Pons (tissue), 1 donor: ENCODE results near the gene STX16.

Experiments used
- DNase-seq: peaks from one replicate; pipeline ENCODE4 v3.0.0-alpha.2; 2016; ENCODE audit warnings: low spot score

The STX16 gene

DNA sequence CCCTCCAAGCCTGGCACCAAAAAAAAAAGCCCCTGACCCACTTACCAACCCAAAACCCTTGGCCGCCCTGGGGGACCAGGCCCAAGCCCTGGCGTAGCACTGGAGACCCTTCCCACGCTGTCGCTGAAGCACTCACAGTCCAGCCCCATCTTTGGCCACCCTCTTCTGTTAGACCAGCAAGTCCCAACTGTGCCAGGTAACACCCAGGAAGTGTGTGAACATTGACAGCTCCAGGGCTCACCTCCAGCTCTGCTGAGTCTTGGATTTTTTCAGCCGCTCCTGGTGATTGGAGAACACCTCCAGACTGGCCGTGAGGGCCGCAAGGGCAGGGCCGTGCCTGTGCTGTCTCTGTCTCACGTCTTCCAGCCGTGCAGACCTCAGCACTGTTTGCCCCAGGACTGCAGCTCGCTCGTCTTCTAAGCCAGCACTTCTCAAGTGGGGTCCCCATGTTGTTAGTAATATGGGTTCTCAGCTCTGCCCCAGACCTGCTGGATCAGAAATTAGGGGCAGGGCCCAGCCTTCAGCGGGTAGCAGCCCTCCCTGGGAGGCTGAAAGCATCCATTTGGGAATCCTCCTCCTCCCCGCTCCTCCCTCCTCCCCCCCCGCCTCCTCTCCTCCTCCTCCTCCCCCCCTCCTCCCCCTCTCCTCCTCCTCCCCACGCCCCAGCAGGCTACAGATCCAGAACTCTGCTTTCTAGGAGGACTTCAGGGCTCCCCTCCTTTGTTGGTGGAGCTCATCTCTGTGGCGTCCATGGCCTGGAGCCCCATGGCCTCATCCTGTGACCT, 59.6 kb downstream of the STX16 start:
- DNase-seq = no peak

DNA sequence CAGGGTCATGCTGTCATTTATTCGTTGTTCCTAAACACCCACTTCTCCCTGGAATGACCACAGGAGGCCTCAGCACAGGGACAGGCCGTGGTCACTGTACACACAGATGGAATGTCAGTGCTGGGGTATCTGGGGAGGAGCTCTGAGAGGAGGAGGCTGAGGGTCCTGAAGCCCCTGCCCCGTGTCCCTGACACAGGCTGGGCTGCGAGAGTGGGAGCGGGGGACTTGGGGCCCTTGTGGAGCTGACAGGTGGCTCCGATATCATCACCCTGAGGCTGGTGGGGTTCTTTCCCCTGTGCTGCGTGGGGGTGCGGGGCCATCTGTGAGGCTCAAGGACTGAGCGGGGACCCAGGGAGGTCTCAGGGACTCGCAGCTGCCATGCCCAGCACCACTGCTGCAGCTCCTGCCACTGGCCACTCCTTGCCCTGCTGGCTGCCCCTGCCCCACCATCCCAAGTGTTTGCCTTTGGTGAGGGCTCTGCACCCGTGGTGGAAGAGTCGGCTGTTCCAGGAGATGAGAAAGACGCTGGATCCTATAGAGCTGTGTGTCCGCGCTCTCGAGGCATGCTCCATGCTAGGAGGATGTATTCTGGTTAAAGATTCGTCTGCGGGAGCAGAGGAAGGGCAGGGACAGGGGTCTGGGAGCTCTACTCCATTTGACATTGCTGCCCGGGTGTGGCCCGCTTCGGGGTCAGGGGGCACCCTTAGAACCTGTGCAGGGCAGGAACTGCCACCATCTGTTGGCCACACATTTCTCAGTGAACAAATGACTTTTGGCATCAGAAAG, 60.4 kb downstream of the STX16 start:
- DNase-seq = no peak

DNA sequence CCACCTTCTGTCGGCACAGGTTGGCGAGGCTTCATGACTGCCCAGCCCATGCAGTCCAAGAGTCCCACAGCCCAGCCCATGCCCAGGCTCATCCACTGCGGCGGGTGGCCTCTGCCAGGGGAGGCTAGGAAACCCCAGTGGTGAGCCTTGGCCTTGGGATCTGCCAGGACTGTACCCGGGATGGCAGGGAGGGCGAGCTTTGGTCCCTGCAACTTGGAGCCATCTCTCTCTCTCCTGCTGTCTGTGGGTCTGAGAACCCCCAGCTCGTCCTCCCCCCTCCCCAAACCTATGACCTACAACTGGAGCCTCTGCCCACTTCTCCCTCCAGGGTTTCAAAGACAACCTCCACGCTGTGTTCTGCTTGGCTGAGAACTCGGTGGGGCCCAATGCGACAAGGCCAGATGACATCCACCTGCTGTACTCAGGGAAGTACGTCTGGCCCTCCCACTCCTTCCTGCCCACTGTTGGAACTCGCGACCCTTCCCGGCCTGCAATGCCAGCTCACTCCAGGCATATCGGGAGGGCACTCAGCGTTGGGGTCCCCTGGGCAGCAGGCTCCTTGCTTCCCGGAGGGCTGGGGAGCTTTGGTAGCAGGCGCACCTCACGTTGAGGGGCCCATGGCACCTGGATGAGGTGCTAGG, 61.2 kb downstream of the STX16 start:
- no peak for DNase-seq

GRCh38 chr20:58712806-58713731, 62.0 kb downstream of the STX16 start:
- DNase-seq = no peak

DNA sequence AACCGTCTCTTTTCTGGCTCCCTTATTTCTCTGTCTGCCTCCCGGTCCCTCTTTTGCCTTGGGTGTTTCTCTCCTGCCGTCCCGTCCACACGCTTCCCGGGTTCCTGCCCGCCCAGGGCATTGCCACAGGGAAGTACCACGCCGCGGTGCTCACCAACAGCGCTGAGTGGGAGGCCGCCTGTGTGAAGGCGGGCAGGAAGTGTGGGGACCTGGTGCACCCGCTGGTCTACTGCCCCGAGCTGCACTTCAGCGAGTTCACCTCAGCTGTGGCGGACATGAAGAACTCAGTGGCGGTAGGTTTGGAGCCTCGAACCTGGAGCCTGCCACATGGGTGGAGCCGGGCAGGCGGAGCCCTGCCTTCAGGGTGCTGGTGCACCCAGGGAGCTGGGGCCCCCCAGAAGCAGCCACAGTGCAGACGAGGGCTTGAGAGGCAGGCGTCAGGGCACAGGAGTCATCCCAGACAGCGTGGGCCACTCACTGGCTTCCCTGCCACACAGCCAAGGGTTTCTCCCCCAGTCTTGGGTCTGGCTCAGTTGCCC, 62.8 kb downstream of the STX16 start:
- no peak for DNase-seq

- DNase-seq = no peak
These were observed 63.3 kb downstream of the STX16 start for GRCh38 chr20:58714340-58714922.

GRCh38 chr20:58714923-58715351, 63.9 kb downstream of the STX16 start:
- no peak for DNase-seq

- no peak for DNase-seq
These were observed 64.3 kb downstream of the STX16 start for GRCh38 chr20:58715391-58715800.

DNA sequence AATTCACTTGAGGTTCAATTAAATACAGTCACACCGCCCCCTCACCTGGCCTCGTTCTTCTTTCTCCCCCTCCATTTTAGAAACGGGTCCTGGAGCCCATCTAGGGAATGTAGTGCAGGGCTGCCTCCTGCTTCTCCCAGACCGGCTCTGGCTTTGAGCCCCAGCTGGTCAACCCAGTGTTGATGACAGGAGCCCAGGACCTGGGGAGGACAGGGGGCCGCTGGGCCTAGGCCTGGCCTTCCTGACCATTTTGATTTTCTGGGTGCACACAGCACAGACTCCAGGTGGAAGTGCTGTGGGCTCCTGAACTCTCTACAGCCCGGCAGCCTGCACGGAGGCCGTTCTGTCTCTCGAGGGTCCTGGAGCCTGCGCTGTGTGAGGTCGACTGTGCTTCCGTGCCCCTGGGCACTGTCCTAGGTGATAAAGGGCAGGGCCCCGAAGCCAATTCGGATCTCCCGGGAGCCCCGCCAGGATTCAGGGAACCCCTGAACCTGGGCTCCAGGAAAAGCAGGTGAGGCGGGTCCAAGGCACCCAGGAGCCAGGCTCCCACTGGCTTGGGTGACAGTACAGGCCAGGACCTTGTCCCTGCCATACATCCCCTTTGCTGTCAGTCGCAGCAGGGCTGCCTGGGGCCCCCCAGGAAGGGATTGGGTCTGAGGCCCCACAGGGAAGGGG, 64.9 kb downstream of the STX16 start:
- no peak for DNase-seq

DNA sequence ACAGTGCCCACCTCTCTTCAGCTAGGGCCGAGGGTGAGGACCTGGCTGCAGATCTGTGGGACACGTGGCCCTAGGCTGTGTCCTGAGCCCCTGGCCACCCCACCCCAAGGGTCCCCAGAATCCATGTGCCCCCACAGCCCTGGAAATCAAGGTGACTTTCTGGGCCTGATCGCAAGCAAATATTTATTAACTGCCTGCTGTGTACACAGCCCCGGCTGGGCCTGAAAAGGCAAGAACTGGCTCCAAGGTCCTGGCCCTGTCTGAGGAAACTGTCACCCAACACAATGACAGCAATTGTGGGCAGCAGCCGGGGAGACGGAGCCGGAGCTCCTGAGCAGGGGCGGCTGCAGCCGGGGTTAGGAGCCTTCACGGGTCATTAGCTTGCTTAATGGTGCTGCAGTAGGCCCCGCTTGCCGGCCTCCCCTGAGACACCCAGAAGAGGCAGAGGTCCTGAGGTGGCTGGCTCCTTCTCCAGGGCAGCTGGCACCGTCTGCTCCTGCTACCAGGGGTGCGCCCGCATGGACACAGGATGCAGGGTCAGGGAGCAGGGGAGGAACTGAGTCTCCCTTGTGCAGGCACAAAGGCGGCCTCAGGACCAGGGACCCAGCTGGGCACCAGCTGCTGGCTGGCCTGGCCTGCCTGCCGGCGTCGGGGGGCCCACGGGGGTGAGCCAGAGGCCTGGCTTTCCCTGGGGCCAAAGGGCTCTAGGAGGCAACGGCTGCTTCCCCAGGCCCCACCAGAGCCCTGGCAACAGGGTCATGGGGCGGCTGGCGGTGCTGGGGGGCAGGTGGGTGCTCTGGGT, 65.6 kb downstream of the STX16 start:
- DNase-seq = peak; percentile 41

DNA sequence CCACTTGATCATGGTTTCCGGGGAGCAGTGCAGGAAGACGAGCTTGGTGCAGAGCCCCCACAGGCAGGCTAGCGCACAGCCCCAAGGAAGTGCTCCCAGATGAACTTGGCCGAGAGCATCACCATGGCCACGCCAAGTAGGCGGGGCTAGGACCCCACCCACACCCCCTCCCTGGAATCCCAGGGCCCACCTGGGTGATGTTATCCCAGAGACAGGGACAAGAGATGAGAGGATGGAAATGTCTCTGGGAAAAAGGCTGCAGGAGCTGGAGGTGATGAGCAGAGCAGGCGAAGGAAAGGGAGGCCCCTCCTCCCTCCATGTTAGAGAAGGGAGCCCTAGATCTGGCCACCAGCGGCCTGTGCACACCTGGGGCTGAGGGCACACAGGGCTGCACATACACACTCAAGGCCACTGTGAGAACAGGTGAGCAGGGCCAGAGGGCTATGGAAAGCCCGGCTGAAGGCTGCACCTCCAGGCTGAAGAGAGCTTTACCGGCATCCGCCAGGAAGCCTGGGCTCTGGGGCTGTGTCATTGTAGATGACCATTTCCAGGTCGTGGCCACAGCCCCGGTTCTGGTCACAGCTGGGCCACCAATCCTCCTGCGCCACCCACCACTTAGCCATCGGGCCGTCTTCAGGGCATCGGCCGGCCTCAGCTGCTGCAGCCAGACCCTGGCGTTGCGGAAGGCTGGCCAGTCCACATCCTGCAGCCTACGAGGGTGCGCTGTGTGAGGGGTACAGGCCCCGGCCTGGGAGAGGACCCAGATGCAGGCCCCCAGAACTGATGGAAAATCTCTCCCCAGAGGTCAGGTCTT, 66.4 kb downstream of the STX16 start:
- no peak for DNase-seq

GRCh38 chr20:58718121-58718563, 67.1 kb downstream of the STX16 start:
- no peak for DNase-seq

- no peak for DNase-seq
These were observed 67.6 kb downstream of the STX16 start for GRCh38 chr20:58718729-58719128.

- DNase-seq = no peak
These were observed 68.2 kb downstream of the STX16 start for GRCh38 chr20:58719258-58719657.

GRCh38 chr20:58719971-58720371, 68.9 kb downstream of the STX16 start:
- DNase-seq = no peak

- no peak for DNase-seq
These were observed 69.8 kb downstream of the STX16 start for GRCh38 chr20:58720890-58721289.

DNA sequence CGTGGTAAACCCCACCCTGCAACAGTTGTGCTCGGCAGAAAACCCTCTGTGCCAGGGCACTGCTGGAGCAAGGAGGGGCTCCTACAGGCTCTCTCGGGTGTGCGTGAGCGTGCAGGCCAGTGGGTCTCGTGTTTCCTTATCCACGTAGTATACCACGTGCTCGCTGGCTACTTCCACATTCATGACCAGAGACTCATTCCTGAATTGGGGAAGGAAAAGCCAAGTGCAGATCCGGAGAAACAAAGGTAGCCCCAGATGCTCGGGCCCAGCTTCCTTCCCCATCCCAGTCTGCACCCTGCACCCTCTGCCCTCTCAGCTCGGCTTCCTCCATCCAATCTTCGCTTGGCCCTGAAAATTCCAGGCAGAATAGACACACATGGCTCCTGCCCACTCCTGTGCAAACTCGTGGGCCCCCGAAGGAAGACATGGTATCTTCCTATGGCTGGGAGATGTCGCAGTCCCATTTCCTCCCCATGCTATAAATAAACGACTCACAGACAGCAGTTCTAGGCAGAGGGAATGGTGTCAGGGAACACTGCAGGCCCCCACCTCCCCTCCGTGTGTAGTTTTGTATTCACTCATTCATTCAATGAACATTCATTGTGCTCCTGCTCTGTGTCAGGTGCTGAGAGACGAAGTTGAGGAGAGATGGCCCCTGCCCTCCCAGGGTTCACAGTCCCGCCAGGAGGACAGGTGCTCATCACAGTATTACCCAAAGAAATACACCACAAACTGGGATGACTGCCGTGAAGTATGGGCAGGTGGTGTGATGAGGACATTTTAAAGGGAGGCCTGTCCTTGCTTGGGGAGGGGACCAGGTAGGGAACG, 71.1 kb downstream of the STX16 start:
- DNase-seq = no peak
